Medulla oblongata (tissue), 1 donor: Measurements from ENCODE around the gene RBM19.
"Not testable (repeated sequence)": the region's sequence is repeated elsewhere in the genome, so short reads cannot be mapped to it uniquely, and the experiment has no call there.

Source experiments
- DNase-seq: peaks from one replicate; pipeline ENCODE4 v3.0.0-alpha.2; 2015; ENCODE audit errors: extremely low spot score

The RBM19 gene

GRCh38 chr12:113831476-113831875 is 134.6 kb downstream of the RBM19 start:
- DNase-seq: no peak

- DNase-seq: no peak
These were observed 135.1 kb downstream of the RBM19 start for GRCh38 chr12:113831016-113831415.

- DNase-seq: no peak
These were observed 136.9 kb downstream of the RBM19 start for GRCh38 chr12:113829212-113829611.

- DNase-seq: no peak
These were observed 138.5 kb downstream of the RBM19 start for GRCh38 chr12:113827539-113828114.

- DNase-seq: no peak
These were observed 139.2 kb downstream of the RBM19 start for GRCh38 chr12:113826805-113827538.

- DNase-seq: no peak
These were observed 140.4 kb downstream of the RBM19 start for GRCh38 chr12:113825705-113826104.

GRCh38 chr12:113823816-113824215 is 142.3 kb downstream of the RBM19 start:
- DNase-seq: no peak

GRCh38 chr12:113823016-113823415 is 143.1 kb downstream of the RBM19 start:
- DNase-seq: no peak

GRCh38 chr12:113820842-113821241 is 145.3 kb downstream of the RBM19 start:
- no peak for DNase-seq

GRCh38 chr12:113820309-113820708 is 145.8 kb downstream of the RBM19 start:
- no peak for DNase-seq

GRCh38 chr12:113819495-113819894 is 146.6 kb downstream of the RBM19 start:
- no peak for DNase-seq

- no peak for DNase-seq
These were observed 147.3 kb downstream of the RBM19 start for GRCh38 chr12:113818833-113819232.

GRCh38 chr12:113818283-113818682 is 147.8 kb downstream of the RBM19 start:
- no peak for DNase-seq

GRCh38 chr12:113816866-113817265 is 149.3 kb downstream of the RBM19 start:
- no peak for DNase-seq

- DNase-seq: no peak
These were observed 151.1 kb downstream of the RBM19 start for GRCh38 chr12:113815031-113815430.

GRCh38 chr12:113813229-113813541 is 152.9 kb downstream of the RBM19 start:
- no peak for DNase-seq

GRCh38 chr12:113812411-113813228 is 153.5 kb downstream of the RBM19 start:
- no peak for DNase-seq

- not testable (repeated sequence) for DNase-seq
These were observed 156.5 kb downstream of the RBM19 start for GRCh38 chr12:113809462-113810220.

- no peak for DNase-seq
These were observed 157.8 kb downstream of the RBM19 start for GRCh38 chr12:113808095-113808951.

GRCh38 chr12:113805673-113806072 is 160.5 kb downstream of the RBM19 start:
- no peak for DNase-seq

GRCh38 chr12:113804961-113805600 is 161.0 kb downstream of the RBM19 start:
- DNase-seq: no peak
